H1 (cell line): ENCODE results near the gene ACOX1. TPM values are rescaled to one million over a fixed set of nuclear protein-coding genes. Genes with fewer than 3 reads are reported as not detected.

Experiments used
- CTCF ChIA-PET: fragments of 300-600 bp; sonication (Branson Sonifier 250); formaldehyde crosslinking; loops from one replicate; lab custom pipeline; 2021; ENCODE audit not compliant: partially characterized antibody; lab: Charles Lee
- POLR2A ChIA-PET: fragments of 300-600 bp; sonication (Branson Sonifier 250); formaldehyde crosslinking; loops from one replicate; lab custom pipeline; 2021; ENCODE audit warnings: inconsistent platforms; ENCODE audit not compliant: partially characterized antibody; lab: Charles Lee
- DNase-seq, 2 experiments: peaks; one replicate each; pipeline versions ENCODE4 v3.0.0 to v3.0.0-alpha.2; 2010 to 2022; ENCODE audit warnings: low spot score in 2 of 2, low read depth in 1 of 2, mixed read lengths in 1 of 2
- FAIRE-seq: peaks from 2 replicates; lab custom pipeline; 2011; peaks lifted over from hg19 to GRCh38; lab: Jason Lieb, UNC
- H2AFZ ChIP-seq: 2 replicates; pipeline ENCODE4 v1.8.1; 2012; ENCODE audit warnings: low read length, inconsistent platforms
- H2AK5ac ChIP-seq: 2 replicates; pipeline ENCODE4 v1.6.1; 2013; ENCODE audit warnings: low read depth, low read length
- H2BK120ac ChIP-seq: replicated peaks from 2 replicates; pipeline ENCODE3; 2013; ENCODE audit warnings: low read depth, low read length, inconsistent platforms
- H2BK12ac ChIP-seq: 2 replicates; pipeline ENCODE4 v1.6.1; 2013; ENCODE audit warnings: low read depth, low read length
- H2BK15ac ChIP-seq: 2 replicates; pipeline ENCODE4 v1.6.1; 2013; ENCODE audit warnings: low read length
- H2BK20ac ChIP-seq: 2 replicates; pipeline ENCODE4 v1.6.1; 2013; ENCODE audit warnings: low read length
- H2BK5ac ChIP-seq: 2 replicates; pipeline ENCODE4 v1.6.1; 2013; ENCODE audit warnings: low read depth, low read length
- H3K14ac ChIP-seq: 2 replicates; pipeline ENCODE4 v1.6.1; 2013; ENCODE audit warnings: inconsistent platforms; ENCODE audit not compliant: insufficient read length
- H3K18ac ChIP-seq: 2 replicates; pipeline ENCODE4 v1.6.1; 2013; ENCODE audit warnings: low read length; ENCODE audit errors: extremely low read depth
- H3K23ac ChIP-seq: 2 replicates; pipeline ENCODE4 v1.6.1; 2013; ENCODE audit warnings: inconsistent platforms; ENCODE audit not compliant: insufficient read length
- H3K23me2 ChIP-seq: 2 replicates; pipeline ENCODE4 v1.6.1; 2013; ENCODE audit warnings: low read depth, low read length
- H3K27ac ChIP-seq: 2 replicates; pipeline ENCODE4 v1.6.1; 2011; ENCODE audit warnings: low read depth, low read length, inconsistent platforms
- H3K27me3 ChIP-seq, 4 experiments: replicated peaks in 1 of 4; 1 replicate in 1 of 4; 2 replicates in 3 of 4; pipeline versions ENCODE4 v1.6.1 to v1.8.1; 2011 to 2013; ENCODE audit warnings: low read length in 3 of 4, mild to moderate bottlenecking in 3 of 4, inconsistent platforms in 2 of 4, mixed read lengths in 2 of 4, moderate library complexity in 1 of 4; ENCODE audit not compliant: control insufficient read depth in 3 of 4, insufficient read depth in 3 of 4; ENCODE audit errors: extremely low read depth in 1 of 4
- H3K36me3 ChIP-seq, 4 experiments: 2 replicates each; pipeline versions ENCODE4 v1.6.1 to v1.8.1; 2011 to 2013; ENCODE audit warnings: mild to moderate bottlenecking in 4 of 4, low read length in 3 of 4, moderate library complexity in 2 of 4, control low read depth in 1 of 4, inconsistent platforms in 1 of 4; ENCODE audit not compliant: insufficient read depth in 4 of 4, control insufficient read depth in 2 of 4
- H3K4ac ChIP-seq: replicated peaks from 2 replicates; pipeline ENCODE3; 2013; ENCODE audit warnings: low read length, low read depth, mixed read lengths, inconsistent platforms; ENCODE audit not compliant: insufficient read length
- H3K4me1 ChIP-seq, 4 experiments: replicated peaks in 1 of 4; 1 replicate in 1 of 4; 2 replicates in 3 of 4; pipeline versions ENCODE4 v1.6.1 to v1.8.1; 2011 to 2013; ENCODE audit warnings: low read length in 3 of 4, inconsistent platforms in 2 of 4, mixed read lengths in 1 of 4; ENCODE audit not compliant: insufficient read depth in 4 of 4, control insufficient read depth in 3 of 4
- H3K4me2 ChIP-seq, 2 experiments: 2 replicates each; pipeline versions ENCODE4 v1.6.1 to v1.8.1; 2011 to 2013; ENCODE audit warnings: low read depth in 2 of 2, low read length in 2 of 2, control low read depth in 1 of 2, inconsistent platforms in 1 of 2, mild to moderate bottlenecking in 1 of 2; ENCODE audit not compliant: insufficient read depth in 1 of 2
- H3K4me3 ChIP-seq, 4 experiments: fragments of 200-600, 300-600 bp in 1 of 4; sonication (generic), shearing (Covaris generic), sonication (Bioruptor Twin) in 1 of 4; 2 replicates each; pipeline versions ENCODE4 v1.5.1 to v1.8.1; 2011 to 2016; ENCODE audit warnings: low read length in 4 of 4, low read depth in 3 of 4, control low read depth in 2 of 4, inconsistent platforms in 2 of 4, mild to moderate bottlenecking in 2 of 4, mixed read lengths in 1 of 4, moderate library complexity in 1 of 4; ENCODE audit not compliant: insufficient read depth in 2 of 4; ENCODE audit errors: extremely low read depth in 1 of 4
- H3K56ac ChIP-seq: replicated peaks from 2 replicates; pipeline ENCODE3; 2013; ENCODE audit warnings: low read depth, mild to moderate bottlenecking, mixed read lengths, low read length, inconsistent platforms; ENCODE audit not compliant: insufficient read length
- H3K79me1 ChIP-seq: 2 replicates; pipeline ENCODE4 v1.6.1; 2013; ENCODE audit warnings: low read depth, low read length, control low read depth
- H3K79me2 ChIP-seq, 2 experiments: 2 replicates each; pipeline versions ENCODE4 v1.6.1 to v1.8.1; 2012 to 2013; ENCODE audit warnings: low read length in 2 of 2, mild to moderate bottlenecking in 2 of 2, inconsistent platforms in 1 of 2; ENCODE audit not compliant: insufficient read depth in 2 of 2, control insufficient read depth in 1 of 2
- H3K9ac ChIP-seq, 4 experiments: replicated peaks in 1 of 4; 1 replicate in 1 of 4; 2 replicates in 3 of 4; pipeline versions ENCODE4 v1.6.1 to v1.8.1; 2011 to 2013; ENCODE audit warnings: low read depth in 3 of 4, low read length in 3 of 4, control low read depth in 2 of 4, mild to moderate bottlenecking in 2 of 4, moderate library complexity in 2 of 4, inconsistent platforms in 1 of 4; ENCODE audit errors: extremely low read depth in 1 of 4
- H3K9me3 ChIP-seq, 2 experiments: 2 replicates each; pipeline versions ENCODE4 v1.6.1 to v1.8.1; 2012 to 2013; ENCODE audit warnings: mild to moderate bottlenecking in 2 of 2, moderate library complexity in 2 of 2, control low read depth in 1 of 2, inconsistent platforms in 1 of 2, low read depth in 1 of 2, low read length in 1 of 2, mixed read lengths in 1 of 2; ENCODE audit not compliant: insufficient read depth in 2 of 2
- H4K20me1 ChIP-seq, 2 experiments: replicated peaks in 1 of 2; 2 replicates each; pipeline versions ENCODE3 to v1.8.1; 2011 to 2013; ENCODE audit warnings: inconsistent platforms in 2 of 2, low read length in 2 of 2, mild to moderate bottlenecking in 1 of 2; ENCODE audit not compliant: insufficient read depth in 2 of 2, control insufficient read depth in 1 of 2
- H4K5ac ChIP-seq: 2 replicates; pipeline ENCODE4 v1.6.1; 2013; ENCODE audit warnings: low read length, low read depth, mixed read lengths, inconsistent platforms; ENCODE audit not compliant: insufficient read length
- H4K8ac ChIP-seq: 2 replicates; pipeline ENCODE4 v1.8.0; 2013; ENCODE audit warnings: mild to moderate bottlenecking, moderate library complexity, low read length, inconsistent platforms; ENCODE audit not compliant: insufficient read depth; ENCODE audit errors: extremely low read depth
- H4K91ac ChIP-seq: replicated peaks from 2 replicates; pipeline ENCODE3; 2013; ENCODE audit warnings: low read length, mixed read lengths, inconsistent platforms; ENCODE audit not compliant: insufficient read length
- ASH2L ChIP-seq: fragments of 200-600, 300-600 bp; sonication (generic); IDR thresholded peaks from one replicate; pipeline ENCODE4 v1.7.1; 2017; ENCODE audit warnings: low read length
- CBX5 ChIP-seq: fragments of 300-800, 300-1000 bp; sonication (generic); IDR thresholded peaks from 2 replicates; pipeline ENCODE4 v1.7.1; 2016; ENCODE audit warnings: antibody characterized with exemption, low read length, low read depth
- GTF2F1 ChIP-seq: IDR thresholded peaks from 2 replicates; pipeline ENCODE4 v1.6.1; 2012; ENCODE audit warnings: low read depth, low read length, improper control_type of control experiment, borderline replicate concordance
- MAFK ChIP-seq: IDR thresholded peaks from 2 replicates; pipeline ENCODE4 v1.6.1; 2012; ENCODE audit warnings: low read depth, mild to moderate bottlenecking, improper control_type of control experiment, low read length
- SP1 ChIP-seq: IDR thresholded peaks from 2 replicates; pipeline ENCODE4 v1.6.1; 2011; ENCODE audit warnings: low read depth, low read length
- TAF1 ChIP-seq: IDR thresholded peaks from 2 replicates; pipeline ENCODE4 v1.6.1; 2011; ENCODE audit warnings: mild to moderate bottlenecking, low read depth, low read length
- TBP ChIP-seq: IDR thresholded peaks from 2 replicates; pipeline ENCODE4 v1.6.1; 2011; ENCODE audit warnings: low read depth, low read length, improper control_type of control experiment
- ZNF274 ChIP-seq: IDR thresholded peaks from 2 replicates; pipeline ENCODE4 v1.7.0; 2012; ENCODE audit warnings: low read length, borderline replicate concordance; ENCODE audit errors: extremely low read depth
- WGBS, 2 experiments: shearing (Covaris generic) in 1 of 2; methylation state at CpG; one replicate each; pipeline versions ENCODE4 v1.1.6 to v1.1.7; 2013 to 2015; ENCODE audit warnings: low lambda C conversion rate in 2 of 2, mixed read lengths in 2 of 2, inconsistent platforms in 1 of 2, low coverage in 1 of 2, missing lambda C conversion rate in 1 of 2; ENCODE audit not compliant: insufficient replicate concordance in 2 of 2, insufficient coverage in 1 of 2, insufficient read length in 1 of 2; ENCODE audit errors: extremely low coverage in 1 of 2, missing lambda C conversion rate in 1 of 2; 5-methylcytosine and 5-hydroxymethylcytosine counted together
- polyA plus RNA-seq, 7 experiments: library from polyadenylated mRNA; depleted of rRNA in 3 of 7; stranded (reverse) in 5 of 7; unstranded in 2 of 7; fragments of >200 nt in 5 of 7; fragments of 200-250 nt in 2 of 7; gene quantifications; 1 replicate in 5 of 7; 2 replicates in 1 of 7; 4 replicates in 1 of 7; pipeline versions ENCODE4 v1.2.1 to v1.2.3, GENCODE V29; 2011 to 2013; ENCODE audit warnings: missing spikeins in 2 of 7, mixed read lengths in 2 of 7
- total RNA-seq: library from RNA; stranded (reverse); fragmentation: NEBNext Ultra II Directional; extraction: Animal tissue kit (Norgen Biotek cat#: 25700); gene quantifications from 2 replicates; pipeline ENCODE4 v1.2.1, GENCODE V29; 2021
- TF ChIP-seq, protein P1 (sequence below), 3 experiments: IDR thresholded peaks; 1 replicate in 2 of 3; 2 replicates in 1 of 3; pipeline versions ENCODE4 v1.5.1 to v1.6.1; 2011; ENCODE audit warnings: low read length in 3 of 3, mild to moderate bottlenecking in 3 of 3, inconsistent platforms in 2 of 3, low read depth in 1 of 3, moderate library complexity in 1 of 3; ENCODE audit not compliant: insufficient read depth in 1 of 3; ENCODE audit errors: control extremely low read depth in 1 of 3

The ACOX1 gene
- total and polyA plus RNA-seq, 2 of the 8 experiments (the other 6 are each of a cell fraction or from before 2014, with no cell fraction given): 10.5 to 30.4 TPM

DNA sequence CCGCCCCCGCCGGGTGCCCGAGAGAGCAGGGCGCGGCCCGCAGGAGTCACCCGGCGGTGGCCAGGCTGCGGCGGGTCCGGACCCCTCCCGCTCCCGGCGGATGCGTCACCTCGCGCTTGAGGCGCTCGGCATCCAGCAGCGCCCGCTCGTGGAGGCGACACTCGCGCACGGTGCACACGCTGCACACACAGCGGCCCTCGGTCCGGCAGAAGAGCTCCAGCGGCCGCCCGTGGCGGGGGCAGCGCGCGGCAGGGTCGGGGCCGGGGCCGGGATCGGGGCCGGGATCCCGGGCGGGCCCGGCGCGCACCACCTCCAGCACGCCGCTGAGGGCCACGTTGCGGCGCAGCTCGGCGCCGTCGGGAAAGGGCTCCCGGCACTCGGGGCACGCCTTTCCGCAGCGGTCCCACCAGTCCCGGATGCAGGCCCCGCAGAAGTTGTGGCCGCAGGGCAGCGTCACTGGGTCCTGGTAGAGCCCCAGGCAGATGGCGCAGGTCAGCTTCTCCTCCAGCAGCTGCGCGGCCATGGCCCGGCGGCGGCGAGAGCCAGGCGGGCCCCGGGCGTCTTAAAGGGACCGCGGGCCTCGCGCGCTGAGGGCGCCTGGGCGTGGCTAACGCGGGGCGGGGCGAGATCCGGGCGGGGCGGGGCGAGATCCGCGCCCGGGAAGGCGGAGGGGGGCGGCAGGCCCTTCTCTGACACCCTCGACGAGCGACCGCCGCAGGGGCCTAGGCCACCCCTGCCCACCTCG, 82.4 kb downstream of the ACOX1 start, which contains the start of gene TRIM65:
TRIM65 (minus strand) TSS at position 537 of the 745 bp plus-strand sequence; CDS start at position 523, 14 bp downstream.
- Histone ChIP-seq H3K23ac (no peak within 1 kb of the TSS), H3K27me3 (no peaks in the 10 kb centered on the region), H4K5ac (peak within 1 kb of the TSS; percentile 73), H2BK12ac (peak within 1 kb of the TSS; percentile 68; the same call in 1 of the 2 replicates), H2AK5ac (peak within 1 kb of the TSS; percentile 88; the same call in 1 of the 2 replicates), H2BK20ac (no peak within 1 kb of the TSS), H3K18ac (peak within 1 kb of the TSS; percentile 97), H3K4ac (no peak within 1 kb of the TSS), H3K9me3 (no peaks in the 10 kb centered on the region), H3K79me1 (peaks cover 3% of the 10 kb centered on the region; the same call in 1 of the 2 replicates), H3K27ac (peak within 1 kb of the TSS; percentile 59; the same call in 1 of the 2 replicates), H2BK5ac (peak within 1 kb of the TSS; percentile 85; the same call in 1 of the 2 replicates), H3K56ac (peak within 1 kb of the TSS; percentile 92), H4K91ac (peak within 1 kb of the TSS; percentile 89), H4K20me1 (peaks cover 2 to 11% of the 10 kb centered on the region in 2 experiments), H3K4me2 (peak within 1 kb of the TSS; percentile 88 to 95), H3K36me3 (peaks cover 5 to 36% (median 24%) of the 10 kb centered on the region in 4 experiments; a peak in 7 of 8 replicates), H3K23me2 (peaks cover 8% of the 10 kb centered on the region), H3K14ac (no peak within 1 kb of the TSS), H3K4me1 (peaks cover 4 to 25% (median 13%) of the 10 kb centered on the region in 4 experiments), H4K8ac (peak within 1 kb of the TSS; percentile 98), H3K9ac (peak within 1 kb of the TSS; percentile 77 to 91 (median 88)), H2BK120ac (no peak within 1 kb of the TSS), H2BK15ac (no peak within 1 kb of the TSS), H3K79me2 (peaks cover 0 to 18% of the 10 kb centered on the region in 2 experiments; a peak in 1 of 4 replicates), H3K4me3 (peak within 1 kb of the TSS; percentile 58 to 96 (median 80)), H2AFZ (no peak within 1 kb of the TSS)
- peak in 1 of 2 experiments; percentile 92 for DNase-seq
- ChIA-PET POLR2A (interaction anchor here (0.6 to 12.1 kb wide), 23 partner anchors 8 to 209 kb away, joined by 3 to 143 read pairs (median 5); partner anchors contain the start of genes CDK3, FBF1, MRPL38 and TRIM47), CTCF (interaction anchor here (0.8 to 51.3 kb wide), 16 partner anchors 8 to 516 kb away, joined by 3 to 885 read pairs (median 4); partner anchors contain the start of genes CDK3, MRPL38, TRIM47 and WBP2)
- no peak for FAIRE-seq
- 1% methylated on average over 62 of the region's 102 CpGs; no CpG with 5 or more reads in 1 of the 2 experiments for WGBS, 2 experiments
- TF ChIP-seq CBX5: no peak
- TF ChIP-seq ASH2L: peak; percentile 45
- TF ChIP-seq, protein P1, sequence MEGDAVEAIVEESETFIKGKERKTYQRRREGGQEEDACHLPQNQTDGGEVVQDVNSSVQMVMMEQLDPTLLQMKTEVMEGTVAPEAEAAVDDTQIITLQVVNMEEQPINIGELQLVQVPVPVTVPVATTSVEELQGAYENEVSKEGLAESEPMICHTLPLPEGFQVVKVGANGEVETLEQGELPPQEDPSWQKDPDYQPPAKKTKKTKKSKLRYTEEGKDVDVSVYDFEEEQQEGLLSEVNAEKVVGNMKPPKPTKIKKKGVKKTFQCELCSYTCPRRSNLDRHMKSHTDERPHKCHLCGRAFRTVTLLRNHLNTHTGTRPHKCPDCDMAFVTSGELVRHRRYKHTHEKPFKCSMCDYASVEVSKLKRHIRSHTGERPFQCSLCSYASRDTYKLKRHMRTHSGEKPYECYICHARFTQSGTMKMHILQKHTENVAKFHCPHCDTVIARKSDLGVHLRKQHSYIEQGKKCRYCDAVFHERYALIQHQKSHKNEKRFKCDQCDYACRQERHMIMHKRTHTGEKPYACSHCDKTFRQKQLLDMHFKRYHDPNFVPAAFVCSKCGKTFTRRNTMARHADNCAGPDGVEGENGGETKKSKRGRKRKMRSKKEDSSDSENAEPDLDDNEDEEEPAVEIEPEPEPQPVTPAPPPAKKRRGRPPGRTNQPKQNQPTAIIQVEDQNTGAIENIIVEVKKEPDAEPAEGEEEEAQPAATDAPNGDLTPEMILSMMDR (IDR thresholded peaks at IDR 0.05; ENCODE audit: control extremely low read depth in 1 of 3, insufficient read depth in 1 of 3, low read depth in 1 of 3, low read length in 3 of 3): no peak
- TF ChIP-seq GTF2F1: no peak
- no peak for TF ChIP-seq SP1
- TF ChIP-seq TAF1: peak; percentile 56; the same call in 1 of the 2 replicates
- TF ChIP-seq TBP: peak; percentile 45; the same call in 1 of the 2 replicates
- TF ChIP-seq ZNF274: no peak
- no peak for TF ChIP-seq MAFK
